GM19452 (cell line): ENCODE measurements around the gene HOXC12.

Experiments used
- ATAC-seq: cut with Tn5 transposase; IDR thresholded peaks from one replicate; pipeline ENCODE4 v1.9.1; 2021; ENCODE audit not compliant: unreplicated experiment

The HOXC12 gene

DNA sequence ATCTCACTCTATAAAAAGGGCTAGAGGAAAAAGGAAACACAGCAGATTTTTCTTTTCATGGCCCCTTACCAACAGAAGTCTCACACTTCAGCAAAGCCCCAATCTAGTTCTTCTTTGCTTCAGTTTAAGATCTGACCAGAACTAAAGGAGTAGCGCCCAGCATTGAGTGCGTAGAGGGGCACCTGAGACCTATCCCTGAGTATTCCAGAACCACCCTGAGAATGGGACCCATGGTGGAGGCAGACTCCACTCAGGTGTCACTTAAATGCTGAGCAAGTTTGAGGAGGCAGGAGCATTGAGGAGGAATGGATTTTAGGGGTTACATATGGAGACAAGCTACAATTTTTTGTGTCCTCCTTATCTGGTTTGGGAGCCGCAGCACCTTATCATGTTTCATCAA, 16.4 kb downstream of the HOXC12 start:
- no peak for ATAC-seq

DNA sequence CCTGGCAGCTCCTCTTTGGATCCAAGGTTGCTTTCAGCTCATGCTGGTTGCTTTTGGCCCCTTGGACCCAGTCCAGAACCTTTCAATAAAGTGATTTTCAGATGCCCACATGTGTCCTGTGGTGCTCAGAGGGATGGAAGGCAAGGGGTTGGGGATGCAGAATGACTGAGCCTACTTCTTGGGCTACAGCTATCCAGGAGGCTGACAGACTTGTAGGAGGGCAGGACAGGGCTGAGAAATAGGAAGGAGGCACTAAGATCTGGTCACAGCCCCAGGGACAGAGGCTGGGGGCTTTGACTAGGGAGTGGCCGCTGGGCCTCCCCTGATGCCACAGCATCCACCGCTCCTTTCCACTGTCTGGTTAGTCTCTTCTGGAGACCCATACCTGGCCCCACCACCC, 17.0 kb downstream of the HOXC12 start:
- no peak for ATAC-seq

DNA sequence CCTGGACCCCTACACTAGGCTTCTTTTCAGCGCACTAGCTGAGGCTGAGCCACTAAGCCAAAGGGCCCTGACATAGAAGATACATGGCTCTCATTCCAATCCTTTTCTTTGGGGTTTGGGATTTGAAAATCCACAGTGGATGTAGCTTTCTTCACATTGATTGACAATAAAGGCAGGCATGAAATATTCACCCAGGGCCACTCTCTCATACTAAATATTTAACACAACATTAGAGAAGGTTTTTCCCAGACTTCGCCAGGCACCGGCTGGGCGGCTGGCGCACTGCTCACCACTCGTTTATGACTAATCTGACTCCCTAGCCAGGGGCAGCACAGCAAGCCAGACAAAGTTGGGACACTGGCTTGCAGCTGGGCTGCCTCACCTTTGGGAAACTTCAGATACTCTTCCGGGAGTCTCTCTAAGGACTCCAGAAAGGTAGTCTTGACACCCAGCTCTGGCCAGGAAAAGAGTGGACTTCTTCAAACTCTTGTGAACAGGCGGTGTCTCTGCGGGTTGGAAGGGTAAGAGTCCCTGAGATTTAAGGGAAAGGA, 17.5 kb downstream of the HOXC12 start:
- ATAC-seq: no peak

DNA sequence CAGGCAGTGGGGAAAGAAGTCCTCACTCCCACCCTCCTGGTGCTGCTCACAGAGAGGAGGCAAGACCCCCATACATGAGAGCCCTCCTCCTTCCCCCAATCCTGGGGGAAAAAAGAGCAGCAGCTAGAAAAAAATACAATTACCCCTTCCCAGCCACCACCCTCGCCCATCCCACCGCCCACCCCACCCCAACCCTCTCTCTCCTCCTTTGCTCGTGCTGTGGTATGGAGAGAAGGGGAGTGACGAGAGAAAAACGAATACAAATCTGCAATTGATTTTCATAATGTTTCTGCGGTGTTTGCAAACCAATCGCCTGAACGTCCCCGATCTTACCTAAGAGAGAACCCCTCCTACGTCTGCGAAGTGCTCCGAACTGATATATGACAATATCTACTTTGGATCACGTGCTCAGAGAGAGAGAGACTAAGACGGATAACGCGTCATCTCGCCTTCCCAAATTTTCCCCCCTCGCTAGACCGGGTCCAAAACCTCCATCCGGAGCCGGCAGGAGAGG, 18.1 kb downstream of the HOXC12 start, which contains the start of gene HOXC11:
Gene HOXC11 (plus strand): TSS at position 405 of the 514 bp plus-strand sequence. CDS start 116 bp downstream, outside the sequence.
- ATAC-seq: no peak

DNA sequence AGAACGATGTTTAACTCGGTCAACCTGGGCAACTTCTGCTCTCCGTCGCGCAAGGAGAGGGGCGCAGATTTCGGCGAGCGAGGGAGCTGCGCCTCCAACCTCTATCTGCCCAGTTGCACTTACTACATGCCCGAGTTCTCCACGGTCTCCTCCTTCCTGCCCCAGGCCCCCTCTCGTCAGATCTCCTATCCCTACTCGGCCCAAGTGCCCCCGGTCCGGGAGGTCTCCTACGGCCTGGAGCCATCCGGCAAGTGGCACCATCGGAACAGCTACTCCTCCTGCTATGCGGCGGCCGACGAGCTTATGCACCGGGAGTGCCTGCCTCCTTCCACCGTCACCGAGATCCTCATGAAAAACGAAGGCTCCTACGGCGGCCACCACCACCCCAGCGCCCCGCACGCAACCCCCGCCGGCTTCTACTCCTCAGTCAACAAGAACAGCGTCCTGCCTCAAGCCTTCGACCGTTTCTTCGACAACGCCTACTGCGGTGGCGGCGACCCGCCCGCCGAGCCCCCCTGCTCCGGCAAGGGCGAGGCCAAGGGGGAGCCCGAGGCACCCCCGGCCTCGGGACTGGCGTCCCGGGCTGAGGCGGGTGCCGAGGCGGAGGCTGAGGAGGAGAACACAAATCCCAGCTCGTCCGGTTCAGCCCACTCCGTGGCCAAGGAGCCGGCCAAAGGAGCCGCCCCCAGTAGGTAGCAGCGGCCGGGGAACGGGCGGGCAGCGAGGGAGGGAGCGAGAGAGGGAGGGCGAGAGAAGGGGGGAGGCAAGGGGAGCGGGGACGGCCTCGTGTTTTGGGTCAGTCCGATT, 18.7 kb downstream of the HOXC12 start:
- no peak for ATAC-seq

DNA sequence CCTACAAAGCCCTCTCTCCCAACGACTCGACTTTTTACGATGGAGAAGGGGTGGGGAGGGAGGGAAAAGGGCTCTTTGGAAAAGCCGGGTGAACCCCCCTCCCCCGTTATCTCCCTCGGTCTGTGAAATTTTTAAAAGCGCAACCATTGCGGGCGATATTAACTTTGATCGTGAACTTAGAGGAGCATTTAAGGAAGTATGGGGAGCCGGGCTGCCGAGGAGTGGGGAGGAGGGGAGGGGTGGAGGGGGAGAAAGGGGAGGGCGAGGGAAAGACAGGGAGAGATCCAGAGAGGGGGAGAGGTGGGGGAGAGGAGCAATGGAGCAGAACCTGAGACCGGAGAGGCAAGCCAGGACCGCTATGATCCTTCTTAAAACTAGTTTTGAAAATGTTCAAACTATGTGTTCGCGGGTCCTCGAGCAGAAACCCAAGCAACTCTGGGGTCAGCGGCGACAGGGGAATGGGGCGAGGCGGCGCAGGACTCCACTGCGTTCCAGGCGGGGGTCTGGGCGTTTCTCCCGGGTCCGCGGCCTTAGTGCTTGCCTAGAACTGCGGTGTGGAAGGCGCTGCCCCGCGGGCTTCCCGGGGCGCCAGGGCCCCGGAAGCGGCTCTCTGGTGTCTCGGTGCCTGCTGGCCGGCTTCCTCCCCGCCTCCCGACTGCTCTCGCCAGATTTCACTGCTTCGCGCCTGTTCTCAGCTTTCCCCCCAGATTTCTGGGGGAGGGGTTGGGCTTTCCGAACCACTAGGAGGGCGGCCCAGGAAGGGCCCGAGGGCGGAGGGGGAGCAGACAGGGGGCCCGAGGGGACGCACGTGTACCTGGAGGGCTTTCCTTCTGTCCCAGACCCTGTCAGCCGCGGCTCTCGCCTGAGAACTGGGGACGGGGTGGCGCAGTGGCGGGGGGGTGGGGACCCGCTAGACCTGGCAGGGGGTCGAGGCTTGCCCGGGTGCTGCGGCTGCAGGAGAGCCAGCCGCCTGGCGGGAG, 19.7 kb downstream of the HOXC12 start, which contains the start of gene HOTAIR:
Gene HOTAIR (minus strand): TSS at position 871 of the 980 bp plus-strand sequence.
- no peak for ATAC-seq

DNA sequence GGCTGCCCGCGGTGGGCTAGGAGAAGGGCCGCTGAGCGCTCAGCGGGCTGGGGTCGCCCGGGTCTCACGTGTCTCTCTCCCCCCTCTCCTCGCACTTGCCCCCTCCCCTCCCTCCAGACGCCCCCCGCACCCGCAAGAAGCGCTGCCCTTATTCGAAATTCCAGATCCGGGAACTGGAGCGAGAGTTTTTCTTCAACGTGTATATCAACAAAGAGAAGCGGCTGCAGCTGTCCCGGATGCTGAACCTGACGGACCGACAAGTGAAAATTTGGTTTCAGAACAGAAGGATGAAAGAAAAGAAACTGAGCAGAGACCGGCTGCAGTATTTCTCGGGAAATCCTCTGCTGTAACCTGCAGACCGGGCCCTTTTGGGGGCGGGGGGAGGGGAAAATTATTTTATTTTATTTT, 20.4 kb downstream of the HOXC12 start:
- ATAC-seq: no peak

DNA sequence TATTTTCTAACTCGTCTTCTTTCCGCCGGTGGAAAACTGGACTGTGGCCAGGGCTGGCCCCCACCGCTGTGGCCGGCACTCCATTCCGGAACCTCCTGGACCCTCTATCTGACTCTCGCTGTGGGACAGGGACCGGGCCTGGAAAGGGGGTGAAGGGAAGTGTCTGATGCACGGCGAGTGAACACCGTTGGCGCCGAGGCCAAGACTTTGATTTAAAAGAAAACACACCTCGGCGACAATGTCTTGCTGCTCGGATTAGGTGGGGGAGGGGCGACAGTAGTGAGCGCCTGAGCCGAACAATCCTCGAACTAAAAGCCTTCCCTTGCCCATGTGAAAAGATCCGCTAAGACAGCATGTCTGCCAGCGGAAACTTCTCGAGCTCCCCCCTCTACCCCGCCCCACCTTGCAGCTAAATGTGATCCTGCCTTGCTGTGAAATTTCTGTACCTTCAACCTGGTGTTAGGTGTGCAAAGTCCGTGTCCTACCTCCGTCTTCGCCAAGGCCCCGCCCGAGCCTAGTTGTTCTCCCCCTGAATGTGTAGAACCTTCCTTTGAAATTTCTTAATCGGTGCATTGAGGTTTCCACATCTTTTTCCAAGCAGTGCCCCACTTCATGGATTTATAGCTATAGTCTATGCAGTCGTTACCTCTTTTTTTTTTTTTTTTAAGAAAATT, 20.9 kb downstream of the HOXC12 start:
- no peak for ATAC-seq

DNA sequence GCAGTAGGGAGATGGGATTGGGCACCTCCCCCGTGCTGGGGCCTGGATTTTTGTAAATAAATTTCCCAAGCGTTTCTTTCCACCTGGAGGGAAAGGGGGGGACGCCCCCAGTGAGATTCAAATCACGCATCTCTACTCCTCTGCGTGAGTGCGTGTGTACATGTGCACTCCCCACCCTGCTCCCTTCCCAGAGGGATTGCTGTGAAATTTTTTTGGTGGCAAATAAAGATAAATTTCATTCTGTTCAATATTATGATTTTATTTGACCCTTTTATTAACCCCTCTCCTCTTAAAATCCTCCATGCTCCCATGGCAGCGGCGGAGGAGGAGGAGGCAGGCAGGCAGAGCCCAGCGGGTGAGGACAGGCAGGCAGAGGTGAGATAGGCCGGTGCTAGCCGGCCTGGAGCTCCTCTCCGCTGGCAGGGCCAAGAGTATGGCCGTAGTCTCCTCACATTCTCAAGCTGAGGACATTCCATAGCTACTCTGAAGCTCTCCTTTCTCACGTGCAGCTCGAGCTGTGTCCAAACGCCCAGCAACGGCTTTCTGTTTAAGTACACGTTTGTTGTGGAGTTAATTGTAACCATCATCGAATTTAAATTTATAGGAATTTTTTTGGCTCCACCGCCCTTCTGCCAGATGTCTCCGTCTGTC, 21.6 kb downstream of the HOXC12 start:
- no peak for ATAC-seq

DNA sequence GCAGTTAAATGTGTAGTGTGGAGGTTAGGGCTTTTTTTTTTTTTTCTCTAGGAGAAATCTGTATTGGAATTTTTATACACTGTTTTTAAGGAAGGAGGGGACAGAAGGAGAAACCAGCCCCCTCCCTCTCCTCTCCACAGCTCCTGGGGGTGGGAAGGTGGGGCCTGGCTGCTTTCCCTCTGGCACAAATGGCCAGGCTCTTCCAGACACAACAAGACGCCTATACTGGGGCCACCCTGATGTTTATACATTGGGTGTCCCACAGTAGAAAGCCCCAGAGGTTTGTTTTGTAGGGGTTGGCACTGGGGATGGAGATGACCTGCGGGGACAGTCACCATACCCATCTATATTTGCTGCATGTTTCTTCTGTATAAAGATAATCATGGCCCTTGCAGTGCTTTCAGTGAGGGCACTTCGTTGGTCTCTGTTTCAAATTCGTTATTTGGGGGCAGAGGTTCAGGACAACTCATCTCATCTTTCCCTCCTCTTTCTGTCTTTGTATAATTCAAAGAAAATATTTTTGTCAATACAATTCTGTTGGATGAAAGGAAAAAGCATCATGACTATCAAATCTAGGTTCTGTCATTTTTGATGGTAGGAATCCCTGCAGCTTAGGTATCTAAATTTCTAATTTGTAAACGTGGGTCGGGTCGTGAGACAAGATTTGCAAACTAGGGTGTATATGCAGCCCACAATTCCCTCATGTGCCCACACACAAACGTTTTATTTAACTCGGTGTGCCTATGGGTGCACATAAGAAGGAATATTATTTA, 22.3 kb downstream of the HOXC12 start:
- ATAC-seq: no peak

DNA sequence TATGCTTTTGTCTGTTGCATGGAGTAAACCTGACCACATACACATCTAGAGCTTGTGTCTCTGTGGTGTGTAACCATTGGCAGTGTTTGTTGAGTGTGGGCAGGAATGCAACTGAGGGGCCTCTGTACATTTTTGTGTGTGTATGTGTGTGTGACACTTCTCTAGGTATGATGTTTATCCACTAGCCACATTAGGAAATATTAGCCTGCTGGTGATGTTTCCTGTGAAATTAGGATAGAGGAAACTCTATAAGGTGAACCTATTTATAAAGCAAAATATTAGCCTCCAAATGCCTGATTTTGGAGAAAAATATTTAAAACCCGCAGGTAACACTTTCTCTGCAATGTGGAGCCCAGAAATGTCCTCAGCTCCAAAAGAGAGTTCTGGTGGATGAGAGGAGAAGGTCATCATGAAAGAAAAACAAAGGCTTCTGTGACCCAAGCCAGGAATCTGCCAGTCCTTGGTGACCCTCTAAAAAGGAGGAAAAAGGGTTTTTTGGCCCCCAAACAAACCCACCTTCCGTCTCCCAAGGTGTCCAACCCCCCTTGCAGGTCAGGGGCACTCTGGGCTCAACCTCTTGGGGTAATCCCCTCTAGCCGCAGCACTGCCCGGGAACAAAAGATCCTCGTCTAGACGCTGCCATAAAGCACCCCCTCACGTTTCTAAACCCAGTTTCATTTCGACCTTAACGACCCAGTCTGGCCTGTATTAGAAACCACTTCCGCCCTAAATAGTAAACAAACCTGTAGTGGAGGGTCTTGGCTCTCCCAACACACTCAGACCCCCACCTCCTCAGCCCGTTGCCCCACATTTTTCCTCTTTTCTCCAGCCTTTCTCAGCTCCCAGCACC, 23.1 kb downstream of the HOXC12 start:
- ATAC-seq: no peak

DNA sequence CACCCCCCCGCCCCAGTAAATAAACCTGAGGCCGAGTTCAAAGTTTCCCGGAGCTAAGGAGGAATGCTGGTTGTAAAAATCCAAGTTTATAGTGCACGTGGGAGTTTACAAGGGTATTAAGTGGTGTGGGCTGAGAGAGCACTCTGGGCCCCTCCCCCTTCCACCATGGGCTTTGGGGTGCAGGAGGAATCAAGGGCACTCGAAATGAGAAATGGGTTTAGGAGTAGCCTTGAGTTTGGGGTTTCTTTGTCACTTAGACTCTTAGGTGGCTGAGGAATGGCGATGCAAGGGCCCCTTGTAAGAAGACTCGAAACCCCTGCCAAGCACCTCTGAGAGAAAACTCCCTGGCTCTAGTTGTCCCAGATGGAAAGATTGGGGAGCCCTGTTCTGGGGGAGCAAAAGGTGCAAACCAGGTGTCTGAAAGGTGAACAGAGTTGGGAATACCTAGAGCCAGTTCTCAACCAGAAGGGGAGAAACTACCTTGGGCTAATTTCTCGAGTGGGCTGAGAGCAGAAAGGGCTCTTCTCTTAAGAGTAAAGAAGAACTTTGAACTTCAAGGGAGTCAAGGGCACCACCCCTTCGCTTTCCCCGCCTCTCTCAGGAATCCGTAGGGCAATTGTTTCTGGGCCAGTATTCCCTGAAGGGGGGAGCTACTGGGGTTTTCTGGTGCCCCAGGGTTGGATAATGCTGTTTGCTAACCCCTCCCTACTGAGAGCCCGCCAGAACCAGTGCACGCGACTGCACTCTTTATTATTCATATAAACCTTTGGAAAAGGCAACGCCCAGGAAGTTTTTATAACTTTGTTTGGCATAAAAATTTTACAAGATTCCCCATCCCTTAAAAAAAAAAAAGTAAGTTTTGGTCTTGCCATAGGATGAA, 24.0 kb downstream of the HOXC12 start:
- ATAC-seq: no peak

DNA sequence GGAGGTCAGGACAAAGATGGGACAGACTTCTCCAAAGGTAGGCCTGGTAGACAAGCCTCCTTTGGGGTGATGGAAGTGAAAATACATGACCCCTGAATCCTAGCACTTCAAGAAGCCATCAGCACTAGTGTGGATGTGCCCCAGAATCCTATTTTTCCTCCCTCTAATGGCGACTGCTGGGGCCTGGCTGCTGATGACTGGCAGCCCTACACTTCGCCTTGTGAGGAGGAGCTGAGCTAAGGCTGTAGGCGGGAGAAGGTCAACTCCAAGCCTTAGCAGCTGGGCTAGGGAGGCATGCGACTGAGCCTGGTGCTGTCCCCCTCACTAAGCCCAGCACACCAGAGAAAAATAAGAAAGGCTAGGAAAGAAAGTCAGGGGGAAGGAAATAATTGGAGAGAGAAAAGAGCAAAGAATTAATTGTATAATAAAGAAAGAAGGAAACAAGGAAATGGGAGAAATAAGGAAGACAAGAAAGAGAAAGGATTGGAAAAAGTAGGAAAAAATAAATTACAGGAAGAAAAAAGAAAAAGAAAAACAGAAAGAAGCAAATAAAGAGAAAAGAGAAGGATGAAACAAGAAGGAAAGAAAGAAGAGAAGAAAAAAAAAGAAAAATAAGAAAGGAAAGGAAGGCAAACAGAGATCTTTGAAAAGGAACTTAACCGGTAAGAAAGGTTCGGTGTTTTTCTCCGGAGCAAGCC, 25.6 kb downstream of the HOXC12 start:
- ATAC-seq: no peak

DNA sequence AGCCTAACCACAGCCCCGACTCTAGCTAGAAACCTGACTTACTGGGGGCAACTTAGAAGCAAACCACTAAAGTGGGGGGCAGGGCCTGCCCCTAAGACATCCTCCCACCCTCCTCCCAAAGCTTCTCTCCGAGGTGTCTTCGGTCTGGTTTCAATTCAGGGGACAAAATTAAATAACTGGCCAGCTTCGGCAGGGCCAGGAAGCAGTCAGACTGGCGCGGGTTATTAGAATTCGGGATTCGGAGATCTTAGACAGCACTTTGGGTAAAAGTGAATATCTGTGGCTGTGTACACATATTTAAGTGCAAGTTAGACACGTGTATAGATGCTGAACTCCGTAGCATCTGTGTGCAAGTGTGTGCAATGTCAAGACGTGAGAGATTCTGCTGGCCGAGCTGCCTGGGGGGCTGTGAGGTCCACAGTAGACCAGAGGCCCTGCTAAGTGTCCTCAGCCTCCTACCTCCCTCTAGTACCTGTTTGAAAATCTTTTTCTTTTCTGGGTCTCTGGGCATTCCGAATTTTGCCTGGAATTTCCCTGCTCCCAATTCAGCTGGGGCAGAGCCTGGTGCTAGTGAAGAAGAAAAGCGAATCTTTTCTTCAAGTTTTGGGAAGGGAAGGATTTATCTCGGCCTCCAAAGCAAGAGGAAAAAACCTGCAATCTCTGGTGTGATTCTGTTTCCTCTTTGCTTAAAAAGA, 26.2 kb downstream of the HOXC12 start:
- ATAC-seq: no peak

DNA sequence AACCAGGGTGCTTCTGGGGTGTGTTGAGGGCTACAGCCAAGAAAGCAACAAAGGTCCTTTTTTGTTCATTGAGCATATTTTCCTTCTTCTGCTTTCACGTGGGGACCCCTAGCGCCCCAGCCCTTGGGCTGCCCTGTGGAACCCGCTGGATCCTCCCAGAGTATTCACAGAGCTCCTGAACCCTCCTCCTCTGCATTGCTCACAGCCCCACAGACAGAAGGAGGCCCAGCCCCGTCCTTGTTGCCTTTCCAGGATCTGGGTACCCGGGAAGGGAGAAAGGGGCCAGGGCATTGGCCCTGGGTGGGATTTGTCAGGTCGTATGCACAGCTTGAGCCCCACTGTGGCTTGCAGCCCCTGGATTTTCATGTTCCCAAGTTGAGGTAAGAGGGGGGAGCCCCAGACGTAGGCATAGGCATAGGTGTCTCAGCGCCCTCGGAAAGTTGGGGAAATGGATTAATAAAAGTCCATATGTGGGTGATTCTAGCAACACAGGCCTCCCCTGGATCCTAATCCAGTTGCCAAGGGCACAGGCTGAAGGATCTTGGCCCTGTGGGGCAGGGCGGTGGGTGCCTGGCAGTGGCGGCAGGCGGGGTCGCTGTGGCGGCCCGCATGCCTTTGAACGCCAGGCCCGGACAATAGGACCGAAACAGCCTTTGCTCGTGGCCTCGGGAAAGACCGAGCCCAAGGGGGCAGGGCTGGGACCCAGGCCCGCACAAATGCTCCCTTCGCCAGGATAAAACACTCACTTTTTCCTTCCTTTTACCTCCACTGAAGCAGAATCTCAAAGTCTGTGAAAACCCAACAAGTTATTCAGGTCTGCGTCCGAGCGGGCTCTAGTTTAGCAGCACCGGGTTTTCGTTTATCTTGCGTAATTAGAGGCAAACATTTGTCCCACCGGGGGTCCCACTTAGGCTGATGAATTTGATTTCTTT, 27.2 kb downstream of the HOXC12 start:
- no peak for ATAC-seq
